ENCODE results near the gene HCLS1. TPM values are rescaled to one million over a fixed set of nuclear protein-coding genes. Genes with fewer than 3 reads are reported as not detected.
"Not testable (repeated sequence)": the region's sequence is repeated elsewhere in the genome, so short reads cannot be mapped to it uniquely, and the experiment has no call there.

Gene HCLS1
- total RNA-seq, 1 donor from 2014 or later = 0.12 TPM

DNA sequence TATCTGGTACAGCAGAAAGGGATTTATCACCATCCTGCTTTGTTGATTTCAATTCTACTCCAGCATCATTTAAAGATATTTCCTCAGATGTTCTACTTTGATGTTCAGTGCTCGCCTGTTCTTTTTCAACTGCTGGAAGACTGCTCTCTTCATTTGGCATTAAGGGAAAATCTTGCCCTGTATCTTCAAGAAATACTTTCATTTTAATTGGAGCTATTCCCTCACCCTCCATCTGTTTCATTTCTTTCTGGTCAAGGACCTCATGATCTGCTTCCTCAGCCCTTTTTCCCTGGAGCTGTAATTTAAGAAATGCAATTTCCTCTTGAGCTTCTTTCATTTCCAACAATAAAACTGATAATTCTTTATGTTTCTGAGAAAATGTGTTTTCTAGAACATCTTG lies 37.8 kb upstream of the HCLS1 start:
- DNase-seq (ENCODE audit: low read depth) = no peak
- TF ChIP-seq, protein P1, sequence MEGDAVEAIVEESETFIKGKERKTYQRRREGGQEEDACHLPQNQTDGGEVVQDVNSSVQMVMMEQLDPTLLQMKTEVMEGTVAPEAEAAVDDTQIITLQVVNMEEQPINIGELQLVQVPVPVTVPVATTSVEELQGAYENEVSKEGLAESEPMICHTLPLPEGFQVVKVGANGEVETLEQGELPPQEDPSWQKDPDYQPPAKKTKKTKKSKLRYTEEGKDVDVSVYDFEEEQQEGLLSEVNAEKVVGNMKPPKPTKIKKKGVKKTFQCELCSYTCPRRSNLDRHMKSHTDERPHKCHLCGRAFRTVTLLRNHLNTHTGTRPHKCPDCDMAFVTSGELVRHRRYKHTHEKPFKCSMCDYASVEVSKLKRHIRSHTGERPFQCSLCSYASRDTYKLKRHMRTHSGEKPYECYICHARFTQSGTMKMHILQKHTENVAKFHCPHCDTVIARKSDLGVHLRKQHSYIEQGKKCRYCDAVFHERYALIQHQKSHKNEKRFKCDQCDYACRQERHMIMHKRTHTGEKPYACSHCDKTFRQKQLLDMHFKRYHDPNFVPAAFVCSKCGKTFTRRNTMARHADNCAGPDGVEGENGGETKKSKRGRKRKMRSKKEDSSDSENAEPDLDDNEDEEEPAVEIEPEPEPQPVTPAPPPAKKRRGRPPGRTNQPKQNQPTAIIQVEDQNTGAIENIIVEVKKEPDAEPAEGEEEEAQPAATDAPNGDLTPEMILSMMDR (conservative IDR thresholded peaks at IDR 0.05; ENCODE audit: low read depth, low read length) = no peak
- no peak overlapping the region for H3K4me3 ChIP-seq (ENCODE audit: low read depth, low read length)

DNA sequence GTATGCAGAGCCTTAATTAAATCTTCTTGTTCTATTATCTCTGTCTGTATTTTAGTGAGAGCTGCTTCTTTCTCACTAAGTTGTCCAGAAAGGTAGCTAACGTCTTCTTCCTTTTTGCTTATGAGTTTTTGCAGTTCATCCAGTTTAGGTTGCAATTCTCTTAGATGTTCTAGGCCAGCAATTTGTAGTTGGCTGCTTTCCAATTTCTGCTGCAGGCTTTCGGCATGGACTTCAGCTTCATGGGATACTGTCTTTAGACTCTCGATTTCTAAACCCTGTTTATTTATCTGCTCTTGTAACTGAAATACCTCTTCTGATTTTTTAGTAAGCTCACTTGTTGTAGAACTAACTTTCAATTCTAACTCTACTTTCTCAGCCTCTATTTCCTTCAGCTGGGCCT lies 35.5 kb upstream of the HCLS1 start:
- no peak for DNase-seq (ENCODE audit: low read depth)
- H3K4me3 ChIP-seq (ENCODE audit: low read depth, low read length) = no peak overlapping the region
- TF ChIP-seq, protein P1 (conservative IDR thresholded peaks at IDR 0.05; ENCODE audit: low read depth, low read length) = no peak

DNA sequence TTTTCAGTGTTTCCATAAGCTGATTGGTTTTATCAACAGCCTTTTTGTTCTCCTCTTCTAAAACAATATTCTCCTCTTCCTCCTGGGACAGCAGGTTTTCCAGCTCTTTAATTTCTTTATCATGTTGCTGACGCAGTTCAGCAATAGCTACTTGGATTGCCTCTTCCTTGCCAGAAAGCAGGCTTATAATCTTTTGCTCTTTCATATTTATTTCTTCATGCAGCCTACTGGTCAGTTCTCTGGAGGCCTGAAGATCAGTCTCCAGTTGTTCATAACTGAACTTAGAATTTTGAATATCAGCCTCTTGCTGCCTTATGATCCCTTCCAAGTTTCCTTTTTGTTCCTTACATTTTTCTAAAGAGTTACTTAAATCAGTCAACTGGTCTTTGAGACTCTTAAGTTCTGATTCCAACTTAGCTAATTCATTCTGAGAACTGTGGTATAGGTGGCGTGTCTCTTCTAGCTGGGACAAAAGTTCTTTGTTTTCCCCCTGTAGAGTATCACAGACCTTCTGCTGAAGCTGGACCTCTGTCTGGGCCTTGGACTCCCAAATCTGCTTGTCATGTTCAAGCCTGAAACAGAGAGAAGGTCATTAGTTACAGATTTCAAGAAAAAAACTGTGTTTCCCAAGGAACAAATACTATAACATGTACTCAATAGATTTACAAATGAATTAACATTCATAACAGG lies 31.5 kb upstream of the HCLS1 start:
- no peak for DNase-seq (ENCODE audit: low read depth)
- H3K4me3 ChIP-seq (ENCODE audit: low read depth, low read length) = no peak overlapping the region
- TF ChIP-seq, protein P1 (conservative IDR thresholded peaks at IDR 0.05; ENCODE audit: low read depth, low read length) = no peak

DNA sequence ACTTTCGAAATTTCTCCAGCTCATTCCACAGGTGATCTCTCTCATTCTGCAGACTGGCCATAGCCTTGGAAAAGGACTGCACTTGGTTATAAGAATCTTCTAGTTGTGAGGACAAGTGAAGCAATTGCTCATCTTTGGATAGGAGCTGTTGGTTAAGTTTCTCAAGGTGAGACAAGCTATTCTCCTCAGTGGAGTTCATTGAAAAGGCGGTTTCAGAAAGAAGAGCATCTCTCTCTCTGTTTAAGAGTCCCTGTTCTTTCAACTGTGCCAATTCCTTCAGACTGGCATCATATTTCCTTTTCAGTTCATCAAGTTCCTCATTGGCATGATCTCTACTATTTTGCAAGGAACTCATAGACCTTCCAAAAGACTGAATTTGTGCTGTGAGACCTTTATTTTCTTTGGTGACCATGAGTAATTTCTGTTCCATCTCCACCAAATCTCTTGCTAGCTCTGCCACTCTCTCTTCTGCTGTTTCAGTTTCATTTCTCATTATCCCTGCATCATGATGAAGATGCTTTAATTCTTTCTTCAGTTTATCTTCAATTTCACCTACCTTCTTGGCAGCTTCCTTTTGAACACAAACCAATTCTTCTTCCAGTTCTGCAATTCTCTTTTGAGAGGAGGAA lies 30.2 kb upstream of the HCLS1 start:
- H3K4me3 ChIP-seq (ENCODE audit: low read depth, low read length) = no peak overlapping the region
- TF ChIP-seq, protein P1 (conservative IDR thresholded peaks at IDR 0.05; ENCODE audit: low read depth, low read length) = no peak
- DNase-seq (ENCODE audit: low read depth) = no peak

DNA sequence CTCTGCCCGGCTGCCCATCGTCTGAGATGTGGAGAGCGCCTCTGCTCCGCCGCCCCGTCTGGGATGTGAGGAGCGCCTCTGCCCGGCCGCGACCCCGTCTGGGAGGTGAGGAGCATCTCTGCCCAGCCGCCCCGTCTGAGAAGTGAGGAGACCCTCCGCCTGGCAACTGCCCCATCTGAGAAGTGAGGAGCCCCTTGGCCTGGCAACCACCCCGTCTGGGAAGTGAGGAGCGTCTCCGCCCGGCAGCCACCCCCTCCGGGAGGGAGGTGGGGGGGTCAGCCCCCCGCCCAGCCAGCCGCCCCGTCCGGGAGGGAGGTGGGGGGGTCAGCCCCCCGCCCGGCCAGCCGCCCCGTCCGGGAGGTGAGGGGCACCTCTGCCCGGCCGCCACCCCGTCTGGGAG lies 28.0 kb upstream of the HCLS1 start:
- H3K4me3 ChIP-seq (ENCODE audit: low read depth, low read length) = not testable (repeated sequence)

DNA sequence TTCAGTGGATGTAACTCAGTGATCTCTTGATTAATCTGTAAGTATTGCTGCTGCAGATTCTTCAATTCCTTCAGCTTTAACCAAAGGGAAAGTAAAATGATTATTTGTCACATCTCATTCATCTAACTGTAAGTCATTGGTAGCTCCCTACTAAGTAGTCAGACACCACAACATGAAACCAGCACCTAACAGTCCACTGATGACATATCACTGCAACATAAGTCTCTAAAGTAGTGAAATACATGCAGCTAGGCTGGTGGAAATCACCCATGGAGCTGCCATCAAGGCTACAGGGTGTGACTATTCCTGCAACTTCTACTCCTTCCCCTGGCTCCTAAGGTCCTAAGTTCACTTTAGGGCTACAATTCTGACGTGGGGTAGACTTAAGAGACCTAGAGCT lies 21.1 kb upstream of the HCLS1 start:
- H3K4me3 ChIP-seq (ENCODE audit: low read depth, low read length) = no peak overlapping the region
- TF ChIP-seq, protein P1 (conservative IDR thresholded peaks at IDR 0.05; ENCODE audit: low read depth, low read length) = no peak
- DNase-seq (ENCODE audit: low read depth) = no peak

More for the DNA sequence above, 28.0 kb upstream of the HCLS1 start:
- not testable (repeated sequence) for DNase-seq (ENCODE audit: low read depth)

DNA sequence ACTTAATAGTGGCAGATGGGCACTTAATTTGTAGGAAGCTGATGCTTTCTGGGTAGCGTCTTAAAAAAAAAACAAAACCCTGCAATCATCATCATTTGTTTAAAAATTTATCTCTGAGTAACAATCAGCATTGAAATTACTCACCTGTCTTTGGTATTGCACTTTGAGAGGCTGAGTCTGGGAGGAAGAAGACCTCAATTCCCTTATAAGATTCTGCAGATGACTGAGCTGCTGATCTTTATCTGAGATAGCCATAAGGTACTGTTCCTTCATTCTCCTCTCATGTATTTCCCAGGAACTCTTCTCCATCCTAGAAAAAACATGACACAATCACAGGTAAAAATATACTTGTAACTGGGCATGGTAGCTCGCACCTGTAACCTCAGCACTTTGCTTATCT lies 16.4 kb upstream of the HCLS1 start:
- no peak overlapping the region for H3K4me3 ChIP-seq (ENCODE audit: low read depth, low read length)
- no peak for DNase-seq (ENCODE audit: low read depth)
- TF ChIP-seq, protein P1 (conservative IDR thresholded peaks at IDR 0.05; ENCODE audit: low read depth, low read length) = no peak
